ENCODE measurements around the gene CYP27A1.
A peak's percentile ranks its signal among the peaks of the same experiment; 100 is the strongest.

CYP27A1 gene

GRCh38 chr2:218816561-218817011, 34.6 kb downstream of the CYP27A1 start:
- ChIA-PET CTCF (interaction anchor here (1.7 to 2.4 kb wide), 3 partner anchors 20 to 61 kb away, joined by 4 to 5 read pairs (median 5); no protein-coding TSS in a partner anchor), POLR2A (no interaction called here)
- peak; percentile 10 for DNase-seq (ENCODE audit: extremely low spot score)
- no peak for TF ChIP-seq CTCF (IDR thresholded peaks at IDR 0.05; ENCODE audit: control extremely low read depth, extremely low read depth, low read depth, missing control alignments)

- no peak for TF ChIP-seq CTCF (IDR thresholded peaks at IDR 0.05; ENCODE audit: control extremely low read depth, extremely low read depth, low read depth, missing control alignments)
- no peak for DNase-seq (ENCODE audit: extremely low spot score)
- POLR2A ChIA-PET = no interaction called here
- CTCF ChIA-PET = interaction anchor here (0.9 to 2.4 kb wide), 3 partner anchors 8 to 28 kb away, joined by 3 to 5 read pairs (median 3); no protein-coding TSS in a partner anchor
Observed at GRCh38 chr2:218819093-218819492, 37.1 kb downstream of the CYP27A1 start.

- DNase-seq (ENCODE audit: extremely low spot score) = no peak
- ChIA-PET CTCF (interaction anchor here (1.2 to 3.4 kb wide), 2 partner anchors 12 to 27 kb away, joined by 4 to 13 read pairs; no protein-coding TSS in a partner anchor), POLR2A (no interaction called here)
- no peak for TF ChIP-seq CTCF (IDR thresholded peaks at IDR 0.05; ENCODE audit: control extremely low read depth, extremely low read depth, low read depth, missing control alignments)
Observed at GRCh38 chr2:218820746-218821369, 38.9 kb downstream of the CYP27A1 start.

GRCh38 chr2:218821605-218822211, 39.8 kb downstream of the CYP27A1 start:
- no peak for DNase-seq (ENCODE audit: extremely low spot score)
- CTCF ChIA-PET = interaction anchor here (1.8 to 3.4 kb wide), 2 partner anchors 13 to 26 kb away, joined by 4 to 13 read pairs; no protein-coding TSS in a partner anchor
- TF ChIP-seq CTCF (IDR thresholded peaks at IDR 0.05; ENCODE audit: control extremely low read depth, extremely low read depth, low read depth, missing control alignments) = no peak
- POLR2A ChIA-PET = no interaction called here

- ChIA-PET CTCF (interaction anchor here (1.0 to 3.4 kb wide), 4 partner anchors 12 to 207 kb away, joined by 3 to 13 read pairs (median 4); no protein-coding TSS in a partner anchor), POLR2A (no interaction called here)
- no peak for DNase-seq (ENCODE audit: extremely low spot score)
- TF ChIP-seq CTCF (IDR thresholded peaks at IDR 0.05; ENCODE audit: control extremely low read depth, extremely low read depth, low read depth, missing control alignments) = no peak
Observed at GRCh38 chr2:218822622-218823021, 40.7 kb downstream of the CYP27A1 start.

GRCh38 chr2:218823196-218823855, 41.4 kb downstream of the CYP27A1 start:
- DNase-seq (ENCODE audit: extremely low spot score) = no peak
- CTCF ChIA-PET = interaction anchor here (0.8 to 3.4 kb wide), 5 partner anchors 8 to 206 kb away, joined by 3 to 13 read pairs (median 4); no protein-coding TSS in a partner anchor
- TF ChIP-seq CTCF (IDR thresholded peaks at IDR 0.05; ENCODE audit: control extremely low read depth, extremely low read depth, low read depth, missing control alignments) = no peak
- POLR2A ChIA-PET = no interaction called here

Data from GM10248 (cell line).